GM18870 (cell line): ENCODE data around the gene CRIM1.

Source experiments
- ATAC-seq: cut with Tn5 transposase; IDR thresholded peaks from one replicate; pipeline ENCODE4 v1.9.1; 2021; ENCODE audit warnings: moderate library complexity; ENCODE audit not compliant: unreplicated experiment

CRIM1 gene

DNA sequence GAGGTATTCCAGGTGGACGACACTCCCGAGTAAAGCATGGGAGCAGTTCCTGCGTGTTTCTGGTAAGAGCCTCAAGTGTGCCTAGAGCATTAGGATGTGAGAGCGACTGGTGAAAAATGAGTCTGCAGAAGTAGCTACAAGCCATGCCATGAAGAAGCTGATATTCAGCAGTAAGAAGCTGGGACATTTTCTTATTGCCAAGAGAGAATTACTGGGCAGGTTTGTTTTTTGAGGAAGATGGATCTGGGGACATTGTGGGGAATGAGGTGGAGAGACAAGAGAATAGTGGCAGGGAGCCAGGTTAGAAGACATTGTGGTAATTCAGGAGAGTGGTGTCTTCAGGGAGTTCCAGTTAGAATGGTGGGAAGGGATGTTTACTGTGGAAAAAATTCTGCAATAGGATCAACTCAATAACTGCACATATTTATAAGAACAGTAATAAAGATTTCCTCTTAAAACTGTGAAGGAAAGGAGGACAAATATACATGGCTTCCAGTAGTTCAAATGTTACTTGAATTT is 38.2 kb downstream of the CRIM1 start:
- ATAC-seq, result no peak

DNA sequence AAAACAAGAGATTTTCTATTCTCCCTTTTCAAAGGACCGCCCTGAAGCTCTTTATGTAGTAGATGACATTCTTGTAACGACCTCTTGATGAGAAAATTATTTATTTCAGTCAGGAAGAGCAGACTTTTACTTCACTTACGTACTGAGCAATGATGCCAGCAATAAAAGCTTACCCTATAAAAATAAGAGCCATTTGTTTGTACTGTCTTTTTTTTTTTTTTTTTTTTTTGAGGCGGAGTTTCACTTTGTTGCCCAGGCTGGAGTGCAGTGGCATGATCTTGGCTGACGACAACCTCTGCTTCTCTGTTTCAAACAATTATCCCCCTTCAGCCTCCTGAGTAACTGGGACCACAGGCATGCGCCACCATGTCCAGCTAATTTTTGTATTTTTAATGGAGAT is 39.2 kb downstream of the CRIM1 start:
- ATAC-seq, result no peak

DNA sequence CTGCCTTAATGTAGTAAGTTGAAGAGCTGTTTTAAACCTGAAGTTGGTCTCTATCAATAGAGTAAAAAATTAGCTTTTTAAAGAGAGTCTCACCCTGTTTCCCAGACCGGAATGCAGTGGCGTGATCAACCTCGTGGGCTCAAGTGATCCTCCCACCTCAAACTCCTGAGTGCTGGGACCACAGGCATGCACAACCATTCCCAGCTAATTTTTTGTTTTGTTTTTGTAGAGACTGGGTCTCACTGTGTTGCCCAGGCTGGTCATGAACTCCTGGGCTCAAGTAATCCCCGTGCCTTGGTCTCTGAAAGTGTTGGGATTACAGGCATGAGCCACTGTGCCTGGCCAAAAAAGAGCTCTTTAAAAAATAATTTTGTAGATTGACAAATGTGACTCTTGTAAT is 40.3 kb downstream of the CRIM1 start:
- ATAC-seq, result no peak

DNA sequence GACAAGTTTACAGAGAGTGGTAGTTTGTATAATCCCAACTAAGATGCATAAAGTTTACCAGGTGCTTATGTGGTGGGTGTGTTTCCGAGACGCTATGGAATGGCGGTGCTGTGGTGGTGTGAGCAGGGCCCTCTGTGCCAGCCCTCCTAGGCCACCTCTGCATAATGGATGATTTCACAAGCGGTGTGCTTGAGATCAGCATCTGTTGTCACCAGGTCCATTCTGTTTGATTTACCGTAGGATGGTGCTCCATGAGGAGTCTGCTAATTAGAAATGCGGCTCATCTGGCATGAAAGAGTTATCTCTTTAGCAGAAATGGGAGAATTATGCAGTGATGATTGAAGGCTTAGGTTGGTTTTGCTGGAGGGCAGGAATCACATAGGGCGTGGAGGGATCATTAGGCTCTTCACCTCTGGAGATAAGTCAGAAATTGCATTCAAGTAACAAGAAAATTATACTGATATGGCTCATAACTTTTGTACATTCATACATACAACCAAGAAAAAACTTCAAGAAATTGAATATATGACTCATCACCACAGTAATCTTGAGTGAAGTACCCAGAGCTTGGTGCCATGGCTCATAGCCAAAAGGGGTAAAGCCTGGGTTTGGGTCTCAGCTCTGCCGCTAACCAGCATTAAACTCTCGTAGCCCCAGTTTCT is 41.4 kb downstream of the CRIM1 start:
- ATAC-seq, result no peak

DNA sequence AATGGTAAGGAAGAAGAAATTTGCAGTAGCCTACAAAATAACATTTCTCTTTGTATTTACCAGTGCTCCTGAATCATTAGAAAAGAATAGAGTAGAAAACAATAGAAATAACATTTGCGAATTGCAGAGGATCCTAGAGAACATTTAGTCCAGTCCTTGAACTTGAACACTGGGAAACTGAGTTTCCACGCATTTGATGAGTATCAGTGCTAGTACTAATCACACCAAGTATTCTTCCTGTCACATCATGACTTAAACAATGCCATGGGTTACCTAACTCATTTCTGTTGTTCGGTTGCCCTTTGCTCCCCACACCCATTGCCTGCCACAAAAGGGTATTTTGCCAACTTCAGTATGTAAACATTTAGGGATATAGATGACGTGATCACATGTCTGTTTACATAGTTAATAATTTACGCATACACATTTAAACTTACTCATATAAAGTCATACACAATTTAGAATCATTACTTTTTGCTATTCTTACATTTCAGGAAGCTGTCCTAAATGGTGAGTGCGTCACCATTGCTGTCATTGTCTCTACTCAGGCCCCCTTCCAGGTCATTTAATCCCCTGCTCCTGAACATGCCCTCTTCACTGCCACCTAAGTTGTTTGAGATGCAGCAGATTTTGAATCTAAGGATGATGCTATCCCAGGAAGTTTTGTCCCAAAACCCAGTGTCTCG is 42.3 kb downstream of the CRIM1 start:
- no peak for ATAC-seq

DNA sequence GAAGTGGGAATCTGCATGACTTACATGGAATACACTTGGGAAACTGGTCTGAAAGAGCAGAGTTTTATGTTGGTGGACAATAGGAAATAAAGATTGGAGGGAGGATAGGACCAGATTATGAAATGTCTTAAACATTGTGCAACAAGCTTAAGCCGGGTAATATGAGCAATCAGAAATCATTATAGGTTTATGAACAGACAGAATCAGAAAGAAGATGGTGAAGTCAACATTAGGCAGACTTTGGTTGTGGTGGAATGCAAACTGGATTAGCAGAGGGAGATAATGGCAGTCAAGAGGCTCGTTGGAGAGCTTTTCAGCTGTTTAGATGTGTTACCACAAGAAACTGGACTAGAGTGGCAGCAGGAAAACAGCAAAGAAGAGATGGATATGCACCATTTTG is 43.5 kb downstream of the CRIM1 start:
- no peak for ATAC-seq

DNA sequence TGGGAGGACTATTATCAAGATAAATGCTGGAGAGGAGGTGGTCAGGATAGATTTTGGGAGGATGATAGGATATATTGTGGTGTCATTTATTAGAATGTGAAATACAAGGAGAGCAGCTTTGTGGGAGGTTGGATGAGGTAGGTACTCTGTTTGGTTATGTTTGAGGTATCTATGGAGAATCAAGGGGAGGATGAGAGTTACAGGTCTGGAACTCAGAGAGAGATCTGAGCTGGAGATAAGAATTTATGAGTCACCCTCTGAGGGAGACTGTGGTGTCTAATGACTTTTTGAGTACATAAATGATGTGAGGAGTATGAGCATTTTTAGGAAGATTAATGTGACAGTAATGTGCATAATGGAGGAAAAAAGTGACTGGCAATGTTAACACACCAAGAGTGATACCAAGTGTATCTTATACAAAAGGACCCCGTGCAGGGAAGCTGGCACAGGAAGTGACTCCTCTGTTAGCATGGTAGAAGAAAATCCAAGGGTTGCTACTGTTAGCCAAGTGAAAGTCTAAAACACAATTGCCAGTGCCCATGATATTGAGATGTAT is 48.2 kb downstream of the CRIM1 start:
- peak; percentile 81 for ATAC-seq

DNA sequence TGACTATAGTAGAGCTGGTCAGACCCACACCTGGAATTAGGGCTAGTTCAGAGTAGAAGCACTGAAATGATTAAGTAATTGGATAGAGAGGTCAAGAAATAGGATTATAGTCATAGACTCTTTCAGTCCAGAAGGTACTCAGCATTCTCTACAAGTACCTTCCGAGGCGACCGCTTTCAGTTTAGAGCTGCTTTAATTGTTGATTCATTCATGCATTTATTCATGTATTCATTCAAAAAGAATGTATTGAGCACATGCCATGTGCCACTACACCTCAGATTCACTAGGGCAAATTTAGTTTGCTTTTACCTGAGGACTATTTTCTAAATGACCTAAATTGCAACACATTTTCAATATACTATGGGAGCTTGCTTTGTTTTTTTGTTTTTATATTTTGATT is 48.7 kb downstream of the CRIM1 start:
- ATAC-seq, result no peak

DNA sequence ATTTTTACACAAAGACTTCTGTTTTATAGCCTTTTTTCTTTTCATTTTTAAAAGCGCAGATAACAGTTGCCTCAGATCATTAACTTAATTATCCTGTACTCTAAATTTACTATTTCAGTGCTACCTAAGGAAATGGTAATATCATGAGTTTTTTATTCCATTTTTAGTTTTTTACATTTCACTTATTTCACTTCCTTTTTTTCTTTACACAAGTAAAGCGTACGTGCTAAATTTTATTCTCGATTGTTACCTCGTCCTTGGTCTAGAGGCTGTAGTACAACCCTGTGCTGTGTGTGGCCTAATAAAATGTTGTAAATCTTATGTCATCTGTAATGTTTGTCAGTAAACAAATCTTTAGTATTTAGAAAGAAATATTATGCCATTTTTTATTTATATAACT is 49.2 kb downstream of the CRIM1 start:
- ATAC-seq, result peak; percentile 41

DNA sequence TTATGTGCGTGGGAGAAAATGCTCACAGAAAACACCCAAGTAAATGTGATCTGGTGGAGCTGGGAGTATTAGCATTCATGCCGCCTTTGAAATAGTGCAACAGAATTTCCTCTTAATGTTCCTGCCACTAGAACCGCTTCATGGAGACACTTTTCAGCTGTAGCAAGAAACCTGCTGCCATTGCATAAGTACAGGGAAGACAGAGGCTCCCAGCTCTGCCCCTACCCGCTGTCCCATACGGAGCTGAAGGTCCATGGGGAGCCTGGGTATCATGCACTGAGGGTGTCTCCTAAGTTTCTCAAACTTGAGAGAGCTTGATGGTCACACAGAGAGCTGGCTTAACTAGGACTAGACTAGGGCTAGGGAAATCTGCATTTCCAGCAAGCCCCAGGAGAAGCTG is 49.6 kb downstream of the CRIM1 start:
- ATAC-seq, result no peak

DNA sequence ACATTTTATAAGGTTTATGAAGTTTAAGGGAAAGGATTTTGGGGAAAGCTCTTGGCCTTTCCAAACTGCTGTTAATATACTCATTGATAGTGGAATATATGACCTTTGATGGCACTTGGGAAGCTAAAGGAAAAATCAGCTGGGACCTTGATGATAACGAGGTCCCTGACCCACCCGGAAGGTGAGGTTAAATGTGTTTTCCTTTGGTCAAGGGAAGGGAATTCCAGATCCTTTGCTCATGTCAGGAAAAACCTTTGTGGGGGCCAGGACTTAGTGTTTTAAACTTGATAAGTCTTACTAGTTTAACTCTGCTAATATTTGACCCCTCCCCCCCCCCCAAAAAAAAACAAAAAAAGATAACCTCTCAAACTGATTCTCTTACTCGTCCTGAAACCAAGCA is 50.7 kb downstream of the CRIM1 start:
- ATAC-seq, result no peak

DNA sequence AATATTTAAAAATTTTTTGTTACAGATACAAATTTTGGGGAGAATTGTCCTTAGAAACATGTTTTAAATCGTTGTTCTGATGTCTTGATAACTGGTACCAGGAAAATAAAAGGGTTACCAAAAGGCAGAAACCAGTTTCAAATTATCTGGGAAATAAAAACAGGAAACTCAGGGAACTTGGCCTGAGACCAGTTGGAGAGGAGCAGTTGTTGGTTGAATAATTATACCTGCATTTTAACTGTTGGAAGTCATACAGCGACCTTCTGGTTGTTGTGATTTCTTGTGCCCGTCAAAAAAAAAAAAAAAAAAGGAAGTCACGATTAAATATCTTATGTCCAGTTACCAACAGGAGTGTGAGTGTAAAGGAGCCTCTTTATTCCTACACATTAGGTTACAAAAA is 51.8 kb downstream of the CRIM1 start:
- no peak for ATAC-seq

DNA sequence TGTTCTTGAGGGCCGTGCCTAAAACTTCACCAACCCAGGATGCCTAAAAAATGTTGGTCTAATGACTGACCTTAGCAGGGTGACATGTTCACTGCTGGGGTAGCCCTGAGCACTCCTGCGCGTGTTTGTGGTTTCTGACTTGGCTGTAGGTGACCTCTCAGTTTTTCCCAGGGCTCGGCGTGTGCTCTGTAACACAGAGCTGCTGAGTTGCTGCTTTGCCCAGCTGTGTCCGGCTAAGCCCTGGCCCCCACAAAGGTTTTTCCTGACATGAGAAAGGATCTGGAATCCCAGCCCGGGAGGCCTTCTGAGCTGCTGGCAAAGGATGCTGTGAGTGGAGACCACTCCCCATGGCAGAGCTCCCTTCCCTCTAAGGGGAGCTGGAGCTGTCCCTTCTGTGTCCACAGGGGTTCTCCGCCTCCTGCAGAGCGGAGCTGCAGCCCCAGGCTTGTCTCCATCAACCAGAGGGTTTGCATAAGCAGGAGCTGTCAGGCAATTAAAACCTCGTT is 52.7 kb downstream of the CRIM1 start:
- ATAC-seq, result no peak

DNA sequence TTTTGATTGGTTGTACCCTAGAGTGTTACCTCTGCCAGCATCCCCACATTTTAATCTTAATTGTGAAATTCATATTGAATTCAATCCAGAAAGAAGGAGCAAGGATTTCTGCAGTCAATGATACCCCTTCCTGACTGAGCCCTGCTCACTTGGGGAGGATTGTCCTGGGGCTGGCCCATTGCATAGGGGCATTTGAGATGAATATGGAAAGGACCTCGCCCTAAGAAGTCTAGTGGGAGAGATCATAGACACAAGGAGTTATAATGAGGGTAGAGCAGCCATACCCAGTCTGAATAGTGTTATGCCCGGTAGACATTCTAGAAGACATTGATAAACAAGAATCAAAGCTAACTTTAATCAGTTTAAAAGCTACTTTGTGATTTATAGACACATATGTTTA is 53.8 kb downstream of the CRIM1 start:
- ATAC-seq, result no peak

DNA sequence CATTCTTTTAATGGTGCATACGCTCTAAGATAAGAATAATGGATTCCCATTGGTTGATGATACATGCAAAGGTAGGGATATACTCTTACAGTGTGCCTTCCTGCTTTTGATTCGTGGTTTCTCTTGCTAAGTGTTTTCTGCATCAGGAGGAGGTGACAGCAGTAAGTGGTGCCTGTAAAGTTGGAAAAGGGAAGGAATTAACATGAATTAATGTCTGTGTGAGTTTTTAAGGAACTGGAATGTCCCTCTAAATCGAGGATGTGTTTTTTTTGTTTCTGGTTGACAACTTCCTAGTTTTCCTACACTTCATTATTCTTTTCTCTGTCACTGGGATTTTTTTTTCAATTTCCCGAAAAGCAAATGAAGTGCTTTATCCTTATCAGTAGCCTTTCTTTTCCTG is 54.4 kb downstream of the CRIM1 start:
- ATAC-seq, result no peak

DNA sequence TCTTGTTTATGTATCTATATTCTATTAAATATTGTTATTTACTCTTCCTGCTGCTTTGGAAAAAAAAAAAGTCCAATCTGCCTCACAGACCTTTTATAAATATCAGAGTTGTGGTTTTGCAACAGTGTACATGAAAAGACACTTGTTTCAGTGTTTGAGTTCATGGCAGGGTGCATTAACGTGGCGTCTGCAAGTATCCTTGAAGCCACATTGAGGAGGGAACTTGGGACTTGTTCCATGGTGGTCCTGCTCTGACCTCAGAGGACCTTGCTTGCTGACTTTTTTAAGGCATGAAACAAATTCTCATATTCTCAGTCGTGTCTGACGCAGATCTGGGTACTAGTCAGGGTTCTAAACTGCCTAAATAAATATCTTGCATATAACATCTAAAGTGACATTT is 55.1 kb downstream of the CRIM1 start:
- ATAC-seq, result no peak

DNA sequence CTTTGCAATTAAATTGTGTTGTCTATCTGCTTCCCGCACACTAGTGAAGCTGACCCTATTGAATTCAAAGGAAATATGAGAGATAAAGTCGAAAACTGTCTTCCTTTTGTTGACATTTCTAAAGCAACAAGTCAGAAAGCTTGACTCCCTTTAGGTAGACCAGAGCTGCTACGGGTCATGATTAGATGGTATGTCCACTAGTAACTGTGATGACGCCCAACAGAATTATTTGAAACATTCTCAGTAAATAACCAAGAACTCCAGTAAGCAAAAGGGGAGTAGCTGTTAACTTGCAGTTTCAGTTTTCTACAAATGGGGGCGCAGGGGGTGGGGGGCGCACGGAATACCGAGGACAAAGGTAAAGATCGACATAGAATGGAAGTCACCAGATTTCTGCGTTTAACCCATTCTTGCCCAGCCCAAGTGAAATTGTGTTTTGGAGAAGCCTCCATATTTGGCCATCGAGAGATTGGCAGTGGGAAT is 56.4 kb downstream of the CRIM1 start:
- no peak for ATAC-seq

DNA sequence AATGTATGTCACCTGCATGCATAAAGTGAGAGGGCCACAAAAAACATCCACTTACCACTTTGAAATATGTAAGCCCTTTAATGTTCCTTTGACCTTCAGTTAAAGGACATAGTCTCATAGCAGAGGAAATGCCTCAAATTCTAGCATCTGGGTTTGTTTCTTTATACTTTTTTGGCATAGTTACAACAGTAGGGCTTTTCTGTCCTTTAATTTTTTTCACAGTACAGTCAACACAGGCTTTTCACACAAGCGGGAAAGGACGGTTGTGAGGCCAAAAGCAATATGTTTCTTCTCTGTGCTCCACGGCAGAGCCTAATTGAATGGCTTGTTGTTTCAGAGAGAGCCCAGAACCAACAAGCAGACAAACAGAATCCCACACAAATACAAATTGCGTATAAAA is 57.6 kb downstream of the CRIM1 start:
- no peak for ATAC-seq

DNA sequence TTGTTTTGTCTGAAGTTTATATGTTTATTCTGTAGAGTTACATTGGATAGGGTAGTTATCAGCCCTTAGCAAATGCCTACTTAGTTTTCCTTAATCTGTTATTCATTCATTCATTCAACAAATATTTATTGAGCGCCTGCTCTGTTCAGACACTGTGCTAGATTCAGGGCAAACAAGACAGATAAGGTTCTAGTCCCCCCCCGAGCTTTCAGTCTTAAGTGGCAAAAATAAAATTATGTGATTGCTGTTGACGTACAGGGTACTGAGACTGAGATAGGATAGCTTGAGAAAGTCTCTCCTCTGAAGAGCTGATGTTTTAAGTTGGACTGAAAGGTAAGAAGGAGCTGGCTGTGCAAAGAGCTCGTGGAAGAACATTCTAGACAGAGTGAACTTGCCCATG is 58.7 kb downstream of the CRIM1 start:
- no peak for ATAC-seq

DNA sequence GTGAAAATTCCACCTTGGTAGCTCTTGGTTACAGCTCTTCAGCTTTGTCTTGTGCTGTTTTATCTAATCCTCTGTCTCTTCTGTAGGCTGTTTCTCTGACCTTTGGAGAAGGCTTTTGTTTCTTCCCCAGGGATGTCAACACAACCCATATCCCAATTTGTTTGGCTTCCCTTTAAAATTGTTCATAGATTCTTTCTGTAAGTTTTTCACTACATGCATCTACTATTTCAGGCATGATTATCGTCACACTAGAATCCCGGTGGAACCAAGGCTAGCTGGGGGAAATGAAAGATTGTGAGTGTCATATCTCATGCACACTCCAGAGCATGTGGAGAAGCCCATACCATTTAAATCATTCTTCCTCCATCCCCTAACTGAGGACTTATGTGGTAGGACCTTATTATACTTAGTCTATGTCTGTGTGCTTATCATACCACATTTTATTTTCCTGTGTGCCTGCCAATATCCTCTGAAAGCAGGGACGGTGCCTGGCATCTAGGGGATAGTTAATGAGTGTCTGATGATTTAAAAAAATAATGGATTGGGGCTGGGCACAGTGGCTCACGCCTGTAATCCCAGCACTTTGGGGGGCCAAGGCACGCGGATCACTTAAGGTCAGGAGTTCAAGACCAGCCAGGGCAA is 59.9 kb downstream of the CRIM1 start:
- no peak for ATAC-seq

DNA sequence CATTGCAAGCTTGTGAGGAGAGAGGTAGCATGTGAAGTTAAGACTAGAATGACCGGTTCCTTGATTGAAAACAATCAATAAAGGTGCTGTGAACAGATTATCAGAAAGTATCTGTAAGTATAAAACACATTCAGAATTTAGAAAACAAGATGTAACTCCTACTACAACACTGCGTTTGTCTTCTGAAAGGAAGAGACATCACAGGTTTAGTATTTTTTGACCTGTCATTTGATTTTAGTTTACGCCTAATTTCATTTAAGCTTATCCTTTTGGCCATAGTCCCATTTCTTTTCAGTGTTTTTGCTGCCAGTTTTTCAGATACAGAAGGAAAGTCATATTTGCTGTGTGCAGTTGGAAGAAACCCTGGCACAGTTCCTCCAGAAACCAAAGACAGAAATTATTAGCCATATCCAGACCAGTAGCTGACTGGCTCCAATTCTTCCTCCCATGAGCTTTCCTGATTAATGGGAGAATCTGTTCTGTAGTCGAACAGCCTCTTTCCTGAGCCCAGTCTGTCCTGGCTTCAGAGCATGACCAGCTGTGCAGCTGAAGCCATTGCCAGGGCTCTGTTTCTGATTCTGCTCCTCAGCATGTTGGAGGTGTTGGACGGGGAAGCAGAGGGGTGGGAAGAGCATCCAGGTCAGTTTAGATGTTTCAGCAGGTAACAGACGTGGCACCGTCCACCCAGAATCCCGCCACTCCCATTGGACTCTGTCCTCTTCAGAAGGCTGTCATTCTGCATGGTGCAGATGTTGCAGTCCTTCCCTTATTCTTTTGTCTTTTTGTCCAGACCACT is 61.0 kb downstream of the CRIM1 start:
- no peak for ATAC-seq
